GM21367 (cell line): Measurements from ENCODE around the gene BIRC2.
A peak's percentile ranks its signal among the peaks of the same experiment; 100 is the strongest.

Source experiments
- ATAC-seq: cut with Tn5 transposase; IDR thresholded peaks from one replicate; pipeline ENCODE4 v1.9.1; 2021; ENCODE audit not compliant: unreplicated experiment

The BIRC2 gene

DNA sequence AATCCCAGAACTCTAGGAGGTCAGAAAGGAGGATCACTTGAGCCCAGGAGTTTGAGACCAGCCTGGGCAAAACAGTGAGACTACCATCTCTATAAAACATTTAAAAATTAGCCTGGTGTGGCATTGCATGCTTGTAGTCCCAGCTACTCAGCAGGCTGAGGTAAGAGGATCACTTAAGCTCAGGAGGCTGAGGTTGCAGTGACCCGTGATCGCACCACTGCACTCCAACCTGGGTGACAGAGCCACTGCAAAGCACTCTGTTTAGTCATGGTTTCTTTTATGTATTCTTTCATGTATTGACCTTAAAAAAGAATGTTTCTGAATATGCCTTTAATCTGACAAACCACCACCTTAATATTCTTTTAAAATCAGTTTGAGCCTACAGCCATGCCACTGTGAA, 52.2 kb downstream of the BIRC2 start:
- ATAC-seq: no peak

- no peak for ATAC-seq
Observed at GRCh38 chr11:102400603-102401002, 53.6 kb downstream of the BIRC2 start.

DNA sequence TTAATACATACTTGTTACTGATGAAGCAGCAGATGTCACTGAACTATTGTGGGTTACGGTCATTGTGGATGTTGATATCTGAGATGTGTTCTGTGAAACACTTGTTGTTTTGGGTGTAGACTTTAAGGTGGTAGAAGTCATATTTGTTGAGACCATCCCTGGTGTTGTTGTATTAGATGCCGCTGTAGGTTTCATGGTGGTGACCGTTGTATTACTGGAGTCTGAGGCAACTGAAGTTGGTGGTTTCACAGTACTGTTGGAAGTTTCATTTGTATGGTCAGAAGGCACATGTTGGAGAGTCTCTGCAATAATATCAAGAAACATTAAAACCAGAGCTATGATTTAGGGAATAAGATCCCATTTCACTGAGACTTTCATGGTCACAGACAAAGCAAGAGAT, 54.9 kb downstream of the BIRC2 start:
- no peak for ATAC-seq

DNA sequence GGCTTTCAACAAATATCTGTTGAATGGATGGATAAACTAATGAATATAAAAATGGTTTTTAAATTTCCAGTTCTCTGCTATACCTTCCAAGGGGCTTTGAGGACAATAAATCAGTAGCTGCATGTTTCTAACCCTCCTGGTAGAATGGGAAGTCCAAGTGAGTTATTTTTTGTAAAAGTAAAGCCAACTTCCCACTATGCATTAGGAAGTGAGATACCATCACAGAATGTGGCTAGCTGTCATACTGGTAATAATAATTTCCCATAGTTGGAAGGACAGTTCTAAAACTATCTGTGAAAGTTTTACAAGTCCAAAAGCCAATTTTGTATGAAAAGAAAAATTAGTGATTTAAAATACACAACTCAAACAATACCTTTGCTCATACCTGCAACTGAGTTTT, 55.5 kb downstream of the BIRC2 start:
- no peak for ATAC-seq

GRCh38 chr11:102405501-102405900, 58.5 kb downstream of the BIRC2 start:
- no peak for ATAC-seq

GRCh38 chr11:102406099-102406498, 59.1 kb downstream of the BIRC2 start:
- no peak for ATAC-seq

GRCh38 chr11:102407901-102408300, 60.9 kb downstream of the BIRC2 start:
- no peak for ATAC-seq

DNA sequence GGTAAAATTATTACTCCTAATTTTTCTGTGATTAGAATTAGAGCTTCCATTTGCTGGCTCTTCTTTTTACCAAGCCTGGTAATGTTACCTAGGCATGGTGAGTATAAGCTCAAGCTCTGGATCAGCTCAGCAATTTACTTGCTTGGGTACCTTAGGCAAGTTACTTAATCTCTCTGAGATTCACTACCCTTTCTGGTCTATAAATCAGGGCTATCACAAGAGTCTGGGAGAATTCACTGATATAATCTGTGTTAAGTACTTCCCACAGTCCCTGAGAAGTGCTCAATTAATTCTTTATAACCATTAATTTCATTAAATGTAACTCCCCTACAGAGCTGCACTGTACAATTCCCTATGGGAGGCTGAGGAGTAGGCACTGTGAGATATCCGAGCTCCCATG, 61.3 kb downstream of the BIRC2 start:
- no peak for ATAC-seq

GRCh38 chr11:102410382-102410784, 63.4 kb downstream of the BIRC2 start:
- no peak for ATAC-seq

DNA sequence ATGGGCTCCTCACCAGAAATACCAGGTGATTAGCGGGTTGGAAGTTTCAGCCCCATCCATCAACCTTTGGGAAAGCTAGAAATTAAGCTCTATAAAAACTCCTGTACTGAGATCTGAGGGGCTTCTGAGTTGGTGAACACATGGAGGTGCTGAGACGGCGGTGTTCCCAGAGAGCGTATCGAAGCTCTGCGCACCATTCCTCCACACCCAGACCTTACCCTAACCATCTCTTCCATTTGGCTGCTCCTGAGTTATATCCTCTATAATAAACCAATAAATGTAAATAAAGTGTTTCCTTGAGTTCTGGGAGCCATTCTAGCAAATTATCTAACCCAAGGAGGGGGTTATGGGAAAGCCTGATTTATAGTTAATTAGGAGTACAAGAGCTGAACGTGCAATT, 64.1 kb downstream of the BIRC2 start:
- ATAC-seq: no peak

- no peak for ATAC-seq
Observed at GRCh38 chr11:102413497-102413896, 66.5 kb downstream of the BIRC2 start.

GRCh38 chr11:102414559-102414958, 67.5 kb downstream of the BIRC2 start:
- ATAC-seq: no peak

DNA sequence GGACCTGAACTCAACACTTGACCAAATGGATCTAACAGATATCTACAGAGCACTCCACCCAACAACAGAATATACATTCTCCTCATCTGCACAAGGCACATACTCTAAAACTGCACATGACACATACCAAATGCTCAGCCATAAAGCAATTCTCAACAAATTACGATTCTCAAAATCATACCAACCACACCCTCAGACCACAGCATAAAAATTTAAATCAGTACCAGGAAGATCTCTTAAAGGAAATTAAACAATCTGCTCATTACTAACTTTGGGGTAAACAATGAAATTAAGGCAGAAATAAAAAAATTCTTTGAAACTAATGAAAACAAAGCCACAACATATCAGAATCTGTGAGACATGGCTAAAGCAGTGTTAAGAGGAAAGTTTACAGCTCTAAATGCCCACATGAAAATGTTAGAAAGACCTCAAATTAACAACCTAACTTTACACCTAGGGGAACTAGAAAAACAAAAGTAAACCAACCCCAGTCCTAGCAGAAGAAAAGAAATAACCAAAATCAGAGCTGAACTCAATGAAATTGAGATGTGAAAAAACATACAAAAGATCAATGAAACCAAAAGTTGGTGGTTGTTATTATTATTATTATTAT, 68.4 kb downstream of the BIRC2 start:
- ATAC-seq: no peak

GRCh38 chr11:102416976-102417375, 70.0 kb downstream of the BIRC2 start:
- ATAC-seq: no peak

DNA sequence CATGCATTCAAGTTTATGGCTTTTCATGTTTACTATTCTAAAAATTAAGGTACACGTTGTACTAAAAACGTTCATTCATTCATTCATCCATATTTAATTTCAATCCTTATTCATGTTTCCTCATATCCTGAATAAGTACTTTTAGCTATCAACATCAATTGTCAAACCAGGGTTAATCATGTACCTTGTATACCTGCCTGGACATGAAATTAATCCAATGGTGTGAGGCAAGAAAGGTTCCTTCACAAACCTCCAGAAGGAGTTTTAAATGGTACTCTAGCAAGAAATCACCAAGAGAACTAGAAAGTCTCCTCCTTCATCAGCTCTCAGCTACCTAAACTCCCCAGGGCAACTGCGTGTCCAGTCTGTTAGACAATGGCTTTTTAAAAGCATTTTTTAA, 72.2 kb downstream of the BIRC2 start:
- ATAC-seq: no peak

- ATAC-seq: peak; percentile 60
Observed at GRCh38 chr11:102420547-102420946, 73.5 kb downstream of the BIRC2 start.

DNA sequence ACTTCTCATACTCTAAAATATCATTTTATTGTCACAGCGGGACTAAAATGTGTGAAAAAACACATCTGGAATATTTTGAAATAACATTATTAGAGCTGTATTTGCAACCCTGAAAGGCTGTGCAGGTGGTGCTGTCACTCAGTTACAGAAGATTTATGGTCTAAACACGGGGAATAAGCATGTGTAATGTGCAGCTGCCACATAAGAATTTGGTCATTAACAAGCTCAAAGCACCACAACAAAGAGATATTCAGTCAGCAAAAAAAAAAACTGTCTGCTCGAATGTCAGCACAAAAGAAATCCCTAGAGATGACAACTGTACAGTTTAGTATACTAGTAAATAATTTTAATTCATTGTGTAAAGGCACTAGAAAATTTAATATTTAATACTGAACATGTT, 74.2 kb downstream of the BIRC2 start:
- ATAC-seq: no peak

DNA sequence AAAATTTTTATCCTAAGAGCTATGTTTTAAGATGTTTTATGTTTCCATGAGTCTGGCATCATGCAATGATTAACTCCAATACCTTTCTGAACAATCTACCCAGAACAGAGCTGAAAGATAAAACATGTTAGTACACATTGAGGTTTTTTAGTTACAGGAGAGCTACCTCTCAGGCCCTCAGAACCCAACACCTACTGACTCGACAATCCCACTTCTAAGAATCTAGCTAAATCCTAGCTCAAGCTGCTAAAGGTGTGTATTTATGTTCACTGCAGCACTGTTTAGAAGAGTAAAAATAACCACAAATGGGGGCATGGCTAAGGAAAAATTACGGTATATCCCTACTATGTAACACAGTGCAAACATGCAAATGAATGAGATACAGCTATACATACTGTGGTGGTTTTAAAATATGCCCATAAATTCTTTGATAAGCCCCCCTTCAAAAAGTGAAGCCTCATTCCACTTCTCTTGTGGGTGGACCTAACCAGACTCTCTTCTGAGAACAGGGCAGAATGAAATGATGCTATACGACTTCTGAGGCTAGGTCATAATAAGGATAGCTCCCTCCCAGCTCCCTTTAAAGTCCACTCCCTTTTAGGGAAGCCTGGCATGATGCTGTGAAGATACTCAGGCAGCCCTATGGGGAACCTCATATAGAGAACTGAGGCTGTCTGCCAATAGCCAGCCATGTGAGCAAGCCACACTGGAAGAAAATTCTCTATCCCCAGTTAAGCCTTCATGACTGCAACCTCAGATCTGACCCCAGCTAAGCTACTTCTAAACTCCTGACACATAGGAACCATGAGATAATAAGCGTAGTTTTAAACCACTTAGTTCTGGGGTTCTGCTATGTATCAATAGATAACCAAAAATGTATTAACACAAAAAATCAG, 76.1 kb downstream of the BIRC2 start:
- no peak for ATAC-seq

DNA sequence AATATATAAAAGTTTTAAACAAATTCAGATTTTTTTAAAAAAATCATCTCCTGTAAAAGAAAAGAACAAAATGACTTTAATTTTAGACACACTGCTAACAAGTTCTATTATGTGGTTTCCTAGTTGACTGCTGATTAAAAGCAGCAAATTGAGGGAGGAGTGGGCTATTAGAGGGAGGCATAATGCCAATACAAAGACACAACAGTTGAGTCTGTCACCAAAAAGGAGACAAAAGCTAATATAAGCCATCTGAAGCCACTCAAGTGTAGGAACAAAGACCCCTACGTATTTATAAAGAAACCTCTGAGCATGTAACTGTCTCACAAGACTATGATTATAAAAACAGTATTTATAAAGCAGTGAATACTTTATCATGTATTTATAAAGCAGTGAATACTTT, 76.9 kb downstream of the BIRC2 start:
- ATAC-seq: no peak

DNA sequence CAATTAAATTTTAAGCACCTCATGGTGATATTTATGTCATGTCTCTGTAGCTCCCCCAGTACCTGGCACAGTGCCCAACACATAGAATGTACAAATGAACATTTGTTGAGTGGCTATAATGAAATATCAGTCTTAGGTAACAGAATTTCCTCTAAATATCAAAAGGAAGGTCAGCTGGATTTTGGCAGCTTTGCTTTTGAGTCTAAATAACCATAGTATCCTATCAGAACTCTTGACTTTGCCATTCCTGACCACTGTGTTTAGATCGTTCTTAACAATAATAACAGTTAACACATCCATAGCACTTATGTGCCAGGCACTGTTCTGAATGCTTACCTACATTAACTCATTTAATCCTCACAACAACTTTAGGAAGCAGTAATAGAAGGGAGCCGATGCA, 79.0 kb downstream of the BIRC2 start:
- no peak for ATAC-seq

GRCh38 chr11:102426570-102426969, 79.6 kb downstream of the BIRC2 start:
- ATAC-seq: no peak

- no peak for ATAC-seq
Observed at GRCh38 chr11:102427068-102427467, 80.1 kb downstream of the BIRC2 start.
